Body of pancreas (tissue), 4 donors: ENCODE measurements around the gene RAC2.

Source experiments
- POLR2A ChIP-seq, 3 donors: fragments of 450-650 bp; IDR thresholded peaks; one replicate each; pipeline ENCODE4 v1.6.1; 2016; ENCODE audit warnings: antibody characterized with exemption in 3 of 3, mild to moderate bottlenecking in 2 of 3
- TF ChIP-seq, protein P1 (sequence below), 7 experiments: fragments of 450-650 bp in 4 of 7; fragments of 200-600 bp in 3 of 7; sonication (generic) in 3 of 7; IDR thresholded peaks; one replicate each; pipeline ENCODE4 v1.5.1; 2016 to 2019; ENCODE audit warnings: antibody characterized with exemption in 7 of 7

DNA sequence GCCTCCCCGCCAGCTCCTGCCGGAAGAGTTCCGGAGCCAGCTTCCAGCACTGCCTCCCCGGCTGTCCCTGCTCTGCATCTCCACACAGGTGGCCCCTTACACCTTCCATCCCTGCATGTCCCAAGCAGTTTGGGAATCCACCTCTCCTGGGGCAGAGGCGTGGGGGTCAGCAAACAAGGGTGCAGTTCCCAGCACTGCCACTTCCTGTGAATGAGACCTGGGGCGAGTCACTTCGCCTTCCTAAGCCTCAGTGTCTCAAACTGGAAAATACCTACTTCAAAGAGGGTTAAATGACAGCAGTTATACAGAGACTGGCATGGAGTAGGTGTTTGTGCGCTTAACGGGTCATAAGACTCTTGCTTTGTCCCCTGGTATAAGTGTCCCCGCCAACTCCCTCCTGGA lies 43.5 kb upstream of the RAC2 start:
- TF ChIP-seq POLR2A (IDR thresholded peaks at IDR 0.05): no peak
- TF ChIP-seq, protein P1, sequence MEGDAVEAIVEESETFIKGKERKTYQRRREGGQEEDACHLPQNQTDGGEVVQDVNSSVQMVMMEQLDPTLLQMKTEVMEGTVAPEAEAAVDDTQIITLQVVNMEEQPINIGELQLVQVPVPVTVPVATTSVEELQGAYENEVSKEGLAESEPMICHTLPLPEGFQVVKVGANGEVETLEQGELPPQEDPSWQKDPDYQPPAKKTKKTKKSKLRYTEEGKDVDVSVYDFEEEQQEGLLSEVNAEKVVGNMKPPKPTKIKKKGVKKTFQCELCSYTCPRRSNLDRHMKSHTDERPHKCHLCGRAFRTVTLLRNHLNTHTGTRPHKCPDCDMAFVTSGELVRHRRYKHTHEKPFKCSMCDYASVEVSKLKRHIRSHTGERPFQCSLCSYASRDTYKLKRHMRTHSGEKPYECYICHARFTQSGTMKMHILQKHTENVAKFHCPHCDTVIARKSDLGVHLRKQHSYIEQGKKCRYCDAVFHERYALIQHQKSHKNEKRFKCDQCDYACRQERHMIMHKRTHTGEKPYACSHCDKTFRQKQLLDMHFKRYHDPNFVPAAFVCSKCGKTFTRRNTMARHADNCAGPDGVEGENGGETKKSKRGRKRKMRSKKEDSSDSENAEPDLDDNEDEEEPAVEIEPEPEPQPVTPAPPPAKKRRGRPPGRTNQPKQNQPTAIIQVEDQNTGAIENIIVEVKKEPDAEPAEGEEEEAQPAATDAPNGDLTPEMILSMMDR (IDR thresholded peaks at IDR 0.05): no peak
